GM19240 (cell line): ENCODE data around the gene CMTM5.

ENCODE experiments used
- DNase-seq: peaks from one replicate; pipeline ENCODE4 v3.0.0; 2011; ENCODE audit warnings: low spot score; ENCODE audit not compliant: insufficient read length

CMTM5 gene

DNA sequence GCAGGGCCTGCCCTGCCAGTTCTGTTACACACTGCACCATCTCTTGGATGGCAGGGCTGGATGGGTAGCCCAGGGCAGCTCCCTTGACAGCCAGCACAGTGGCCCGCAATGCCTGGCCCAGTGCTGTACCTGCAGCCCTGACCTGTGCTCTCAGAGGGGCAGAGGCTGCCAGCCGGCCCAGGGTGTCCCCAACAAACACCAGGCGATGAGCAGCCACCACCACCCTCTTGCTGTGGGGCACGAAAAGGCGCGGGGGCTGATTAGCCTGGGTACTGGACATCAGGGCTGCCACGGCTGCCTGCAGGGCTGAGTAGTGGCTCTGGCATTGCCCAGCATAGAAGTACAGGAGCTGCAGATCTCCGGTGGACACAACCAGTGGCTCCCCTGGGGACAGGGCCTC is 19.6 kb upstream of the CMTM5 start:
- DNase-seq = no peak

DNA sequence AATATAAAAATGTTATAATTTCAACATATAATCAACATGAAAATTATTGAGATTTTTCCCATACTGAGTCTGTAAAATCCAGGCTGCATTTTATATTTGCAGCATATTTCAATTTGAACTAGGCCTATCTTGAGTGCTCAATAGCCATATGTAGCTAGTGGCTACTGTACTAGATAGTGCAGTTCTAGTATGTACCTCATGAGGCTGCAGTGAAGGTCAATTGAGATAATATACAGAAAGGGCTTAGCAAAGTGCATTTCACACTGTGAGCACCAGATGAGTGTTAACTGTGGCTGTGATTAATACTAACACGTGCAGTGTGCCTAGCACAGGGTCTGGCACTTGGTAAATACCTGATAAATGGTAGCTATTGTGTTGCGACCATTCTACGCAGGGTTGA is 18.8 kb upstream of the CMTM5 start:
- DNase-seq = no peak

DNA sequence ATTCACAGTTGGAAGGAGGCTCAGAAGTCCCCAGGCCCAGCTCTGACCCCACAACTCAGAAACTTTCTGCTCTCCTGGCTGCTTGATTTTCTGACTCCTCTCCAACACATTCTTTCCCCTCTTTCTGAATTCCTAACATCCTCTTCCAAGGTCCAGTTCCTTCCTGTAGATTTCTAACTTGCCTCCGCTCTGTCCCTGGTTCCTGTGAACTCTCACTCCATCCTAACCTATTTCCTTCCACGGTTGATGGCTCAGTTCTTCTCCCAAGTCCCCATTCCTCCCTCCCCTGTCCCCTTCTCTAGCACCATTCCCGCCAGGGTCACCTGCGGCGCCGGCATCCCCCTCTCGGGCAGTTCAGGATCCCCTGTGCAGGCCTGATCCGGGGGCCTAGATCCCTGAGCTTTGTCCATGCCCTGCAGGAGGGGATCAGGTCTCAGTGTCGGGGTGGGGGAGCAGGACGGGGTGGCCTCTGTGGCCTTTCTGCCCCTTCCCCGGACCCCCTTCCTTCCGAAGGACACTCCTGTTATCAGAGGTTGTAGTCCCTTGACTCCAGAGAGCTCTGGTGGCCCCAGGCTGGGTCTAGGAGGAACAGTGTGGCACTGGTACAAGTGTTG is 18.2 kb upstream of the CMTM5 start:
- DNase-seq = no peak

DNA sequence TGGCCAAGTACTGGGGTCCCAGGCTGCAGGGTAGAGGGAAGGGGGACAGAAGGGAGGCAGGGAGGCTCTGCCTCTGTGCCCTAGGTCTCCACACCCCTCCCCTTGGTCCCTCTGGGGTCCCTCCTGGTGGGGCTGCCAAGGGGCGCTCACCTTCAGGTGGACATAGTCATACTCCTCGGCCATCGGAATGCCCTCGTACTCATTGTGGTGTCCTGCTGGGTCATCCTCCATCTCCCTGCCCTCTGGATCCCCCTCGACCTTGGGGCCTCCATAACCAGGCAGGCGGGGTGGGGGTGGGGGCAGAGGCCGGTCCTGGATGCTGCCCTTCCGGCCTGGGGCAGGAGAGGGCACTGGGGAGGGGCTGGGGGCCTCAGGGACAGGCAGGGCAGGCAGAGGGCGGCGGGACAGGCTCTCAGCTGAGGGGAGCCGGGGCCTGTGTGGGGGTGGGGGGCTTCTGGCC is 17.6 kb upstream of the CMTM5 start:
- DNase-seq = no peak

DNA sequence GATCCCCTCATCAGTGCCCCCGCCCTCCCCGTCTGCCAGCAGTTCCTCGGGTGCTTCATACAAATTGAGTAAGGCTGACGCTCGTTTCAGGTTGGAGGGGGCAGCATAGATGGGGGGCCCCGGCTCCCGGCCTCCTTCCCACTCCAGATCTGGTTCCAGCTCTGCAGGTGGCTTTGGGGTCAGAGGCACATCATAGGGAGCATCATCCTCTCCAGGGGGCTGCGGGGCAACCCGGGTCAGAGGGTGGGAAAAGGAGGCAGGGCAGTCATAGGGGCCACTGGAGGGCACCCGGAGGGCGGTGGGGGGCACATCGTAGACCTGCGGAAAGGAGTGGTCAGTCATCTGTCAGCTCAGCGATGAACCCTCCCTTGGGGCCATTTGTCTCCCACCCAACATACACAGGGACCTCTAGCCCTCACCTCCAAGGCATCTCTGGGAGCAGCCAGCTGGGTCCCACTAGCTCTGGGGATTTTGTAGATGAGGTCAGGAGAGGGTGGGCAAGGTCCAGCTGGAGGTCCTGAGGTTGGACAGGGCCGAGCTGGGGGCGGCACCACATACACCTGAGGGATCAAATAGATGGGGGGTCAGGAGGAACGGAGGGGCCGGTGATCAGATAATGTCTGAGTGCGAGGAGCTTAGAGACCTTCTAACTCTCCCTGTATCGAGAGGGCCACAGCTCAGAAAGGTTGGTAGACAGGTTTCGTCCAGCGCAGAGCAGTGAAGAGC is 17.0 kb upstream of the CMTM5 start:
- no peak for DNase-seq

DNA sequence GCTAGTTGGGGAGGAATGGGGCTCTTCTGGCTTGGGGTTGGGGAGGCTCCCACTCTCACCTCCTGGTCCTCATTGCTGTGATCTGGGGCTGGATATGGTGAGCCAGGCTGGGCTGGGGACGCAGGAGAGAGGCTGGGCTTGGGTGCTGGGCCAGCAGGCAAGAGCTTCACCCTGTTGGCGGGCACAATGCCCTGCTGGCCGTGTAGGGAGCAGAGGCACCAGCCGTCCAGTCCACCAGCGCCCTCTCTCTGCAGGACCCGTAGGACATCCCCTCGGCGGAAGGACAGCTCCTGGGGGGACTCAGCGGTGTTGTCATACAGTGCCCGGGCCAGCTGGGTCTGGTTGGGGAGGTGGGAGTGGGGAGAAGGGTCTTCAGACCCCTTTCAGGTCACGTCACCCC is 16.4 kb upstream of the CMTM5 start:
- no peak for DNase-seq

DNA sequence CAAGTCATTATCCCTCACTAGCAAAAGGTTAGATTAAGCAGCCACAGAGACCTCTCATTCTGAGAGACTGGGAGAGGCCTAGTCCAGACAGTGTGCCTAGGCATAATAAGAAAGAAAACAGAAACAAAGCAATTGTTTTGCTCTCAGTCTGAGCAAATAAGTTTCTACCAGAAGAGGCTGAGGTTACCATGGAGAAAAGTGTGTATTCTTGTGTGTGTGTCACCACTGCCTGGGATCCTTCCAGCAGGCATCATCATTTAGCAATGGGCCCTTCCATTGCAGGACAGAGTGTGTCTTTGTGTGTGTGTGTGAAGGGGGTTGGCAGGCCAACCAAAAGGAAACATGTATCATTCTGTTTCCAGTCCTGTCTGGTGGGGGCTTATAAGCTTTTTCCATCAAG is 15.5 kb upstream of the CMTM5 start:
- peak; percentile 38 for DNase-seq

DNA sequence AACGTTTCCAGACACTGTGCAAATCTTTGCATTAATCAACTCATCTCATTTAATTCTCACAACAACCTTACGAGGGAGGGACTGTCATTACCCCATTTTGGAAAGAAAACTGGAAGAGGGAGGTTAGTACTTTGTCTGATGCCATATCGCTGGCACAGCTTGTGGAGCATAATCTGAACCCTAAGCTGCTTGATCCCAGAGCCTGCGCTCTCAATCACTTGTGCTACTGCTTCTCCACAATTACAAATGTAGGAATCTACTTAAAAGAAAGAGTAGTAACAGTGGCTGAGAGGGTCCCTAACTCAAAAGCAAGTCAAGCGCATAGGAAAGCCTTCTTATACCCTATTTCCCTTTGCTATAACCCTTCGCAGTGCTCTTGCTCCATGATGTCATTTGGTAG is 15.1 kb upstream of the CMTM5 start:
- no peak for DNase-seq

DNA sequence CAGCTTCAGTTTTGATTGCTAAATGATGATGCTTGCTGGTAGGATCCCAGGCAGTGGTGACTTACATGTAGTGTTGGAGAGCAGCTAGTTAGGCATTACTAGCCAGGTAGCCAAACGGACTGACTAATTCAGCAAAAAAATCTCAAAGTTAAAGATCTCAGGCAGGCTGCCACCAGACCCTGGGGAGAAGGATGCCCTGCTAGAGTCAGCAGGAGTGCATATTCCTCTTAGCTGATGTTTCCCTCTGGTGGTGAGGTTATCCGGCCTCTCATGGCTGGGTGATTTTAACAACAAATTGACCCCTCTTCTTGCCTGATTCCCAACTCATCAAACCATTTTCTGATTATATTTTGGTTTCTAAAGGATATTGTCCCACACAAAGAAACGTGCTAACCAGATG is 14.6 kb upstream of the CMTM5 start:
- no peak for DNase-seq

DNA sequence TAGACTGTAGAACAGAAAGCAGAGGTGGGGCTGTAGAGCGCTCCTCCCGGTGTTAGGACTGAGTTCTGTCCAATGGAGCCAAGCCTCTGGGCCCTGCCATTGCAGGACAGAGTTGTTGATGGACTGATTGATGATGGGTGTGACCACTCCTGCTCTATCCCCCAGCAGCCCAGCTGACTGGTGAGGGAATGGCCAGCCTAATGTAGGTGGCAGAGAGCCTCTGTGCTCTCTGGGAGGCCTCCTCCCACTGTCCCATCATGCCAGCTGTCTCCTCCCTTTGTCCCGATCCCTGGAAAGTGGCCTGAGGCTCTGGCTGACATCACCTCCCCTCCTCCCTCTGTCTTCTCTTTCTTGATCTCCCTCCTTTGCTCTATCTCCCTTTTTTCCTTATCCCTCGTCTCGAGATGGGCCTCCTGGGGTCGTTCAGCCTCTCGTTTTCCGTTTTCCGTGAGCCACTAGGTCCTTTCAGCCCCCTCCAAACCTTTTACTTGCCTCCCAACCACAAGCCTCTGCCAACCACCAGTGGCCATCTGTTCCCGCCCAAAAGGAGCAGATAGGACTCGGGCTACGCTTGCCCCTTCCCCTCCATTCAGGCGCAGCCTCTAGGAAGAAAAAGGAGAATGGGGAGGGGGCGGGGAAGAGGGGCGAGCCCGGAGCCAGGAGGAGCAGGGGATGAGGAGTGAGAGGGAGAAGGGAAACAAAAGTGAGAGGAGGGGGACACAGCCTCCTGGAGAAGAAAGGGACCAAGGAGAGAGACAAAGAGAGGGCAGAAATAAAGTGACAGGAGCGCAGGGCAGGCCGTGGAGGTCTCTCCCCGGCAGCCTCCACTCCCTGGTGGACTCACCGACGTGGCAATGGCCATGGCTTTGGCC is 12.4 kb upstream of the CMTM5 start:
- no peak for DNase-seq

DNA sequence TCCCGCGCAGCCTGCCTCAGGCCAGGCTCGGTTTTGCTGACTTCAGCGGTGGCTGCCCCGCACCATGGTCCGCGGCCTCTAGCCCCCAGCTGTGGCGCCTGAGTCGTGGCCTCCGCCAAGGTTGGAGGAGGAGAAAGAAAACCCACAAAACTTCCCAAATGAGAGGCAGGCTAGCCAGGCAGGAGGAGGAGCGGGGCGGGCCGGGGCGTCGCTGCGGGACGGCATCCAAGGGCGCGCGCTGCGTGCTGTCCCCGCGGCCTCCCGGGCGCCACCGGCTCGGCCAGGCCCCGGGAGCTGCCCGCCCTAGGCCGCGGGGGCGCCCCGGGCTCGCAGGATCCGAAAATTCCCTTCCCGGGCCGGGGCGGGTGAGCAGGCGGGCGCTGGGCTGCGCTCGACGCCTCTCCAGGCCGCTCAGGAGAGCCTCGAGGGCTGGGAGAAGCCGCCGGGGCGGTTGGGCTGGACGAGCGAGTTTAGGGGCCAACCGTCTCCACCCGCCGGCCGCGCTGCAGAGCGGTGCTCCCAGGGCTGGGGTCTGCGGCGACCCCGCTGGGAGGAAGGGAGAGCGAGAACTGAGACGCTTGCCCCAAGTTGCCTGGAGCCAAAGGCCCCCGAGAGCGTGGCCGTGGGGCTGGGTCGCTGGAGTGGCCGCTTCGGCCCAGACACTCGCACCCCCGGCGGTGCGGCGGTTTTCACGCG is 11.7 kb upstream of the CMTM5 start, which contains the start of gene EFS:
TSS of gene EFS (minus strand) at position 137 of the 696 bp plus-strand sequence. CDS start 147 bp downstream, outside the sequence.
- DNase-seq = no peak

DNA sequence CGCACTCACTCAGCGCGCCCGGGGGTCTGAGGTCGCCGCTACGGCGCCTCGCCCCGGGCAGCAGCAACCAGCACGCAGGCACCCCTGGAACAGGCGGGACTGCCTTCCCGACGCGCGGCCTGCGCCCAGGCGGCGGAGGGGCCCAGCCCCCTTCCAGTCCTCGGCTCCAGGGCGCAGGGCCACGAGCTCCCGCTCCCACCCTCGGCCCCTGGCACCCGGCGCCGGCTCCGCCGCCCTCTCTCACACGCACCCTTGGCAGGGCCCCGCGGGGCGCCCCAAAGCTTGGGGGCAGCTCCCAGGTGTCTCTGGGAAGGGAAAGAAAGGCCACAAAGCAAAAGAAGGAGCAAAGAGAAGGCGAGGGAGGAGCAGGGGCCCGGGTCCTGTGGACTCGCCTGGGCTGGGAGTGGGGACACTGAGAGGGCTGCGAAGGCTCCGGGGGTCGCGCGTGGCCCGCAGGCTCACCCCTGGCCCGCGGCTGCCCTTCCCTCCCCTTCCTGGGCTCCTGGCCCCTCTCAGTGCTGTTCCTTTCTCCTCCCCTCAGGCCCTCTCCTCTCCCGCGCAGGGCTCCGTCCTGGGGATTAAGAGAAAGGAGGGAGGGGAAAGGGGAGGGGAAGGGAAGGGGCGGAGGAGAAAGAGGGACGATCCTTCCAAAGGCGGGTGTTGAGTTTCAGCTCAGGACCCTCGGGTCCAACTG is 11.0 kb upstream of the CMTM5 start:
- no peak for DNase-seq

DNA sequence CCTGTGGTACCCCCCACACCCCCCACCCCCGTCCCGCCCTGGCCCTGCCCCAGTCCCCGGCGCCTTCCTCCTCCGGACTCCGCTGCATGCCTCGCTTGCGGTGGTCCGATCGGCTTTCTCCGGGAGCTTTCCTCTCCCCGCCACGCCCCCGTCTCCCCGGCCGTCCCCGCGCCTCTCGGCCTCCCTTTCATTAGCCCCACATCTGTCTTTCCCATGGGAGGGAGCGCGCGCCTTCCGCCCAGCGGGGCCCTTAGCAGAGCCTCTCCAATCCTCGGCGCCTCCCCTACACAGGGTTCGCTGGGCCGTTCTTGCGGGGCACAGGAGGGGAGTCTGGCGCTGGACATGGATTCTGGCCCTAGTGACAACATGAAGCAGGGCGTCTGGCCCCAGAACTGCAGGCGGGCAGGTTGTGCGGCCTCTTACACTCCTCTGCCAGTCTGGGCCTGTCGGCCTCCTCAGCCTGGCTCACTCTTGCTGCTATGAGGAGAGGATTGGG is 10.4 kb upstream of the CMTM5 start:
- DNase-seq = no peak

DNA sequence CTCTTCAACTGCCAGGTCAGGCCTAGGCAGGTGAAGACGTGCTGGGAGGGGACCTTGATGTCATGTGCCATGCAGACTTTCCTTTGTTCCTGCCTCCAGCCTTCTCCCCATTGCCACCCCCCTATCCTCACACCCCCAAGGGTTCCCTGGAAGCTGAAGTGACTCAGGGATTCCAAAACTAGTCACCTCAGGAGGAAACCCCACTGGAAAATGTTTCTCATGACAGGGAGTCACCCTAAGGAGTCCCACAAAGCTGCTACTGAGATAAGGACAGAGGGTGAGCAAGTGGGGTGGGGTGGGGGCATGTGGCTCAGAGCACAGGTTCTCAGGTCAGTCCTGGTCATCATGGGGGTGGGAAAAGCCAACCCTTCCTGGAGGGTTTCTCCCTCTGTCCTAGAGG is 6.6 kb upstream of the CMTM5 start:
- no peak for DNase-seq

DNA sequence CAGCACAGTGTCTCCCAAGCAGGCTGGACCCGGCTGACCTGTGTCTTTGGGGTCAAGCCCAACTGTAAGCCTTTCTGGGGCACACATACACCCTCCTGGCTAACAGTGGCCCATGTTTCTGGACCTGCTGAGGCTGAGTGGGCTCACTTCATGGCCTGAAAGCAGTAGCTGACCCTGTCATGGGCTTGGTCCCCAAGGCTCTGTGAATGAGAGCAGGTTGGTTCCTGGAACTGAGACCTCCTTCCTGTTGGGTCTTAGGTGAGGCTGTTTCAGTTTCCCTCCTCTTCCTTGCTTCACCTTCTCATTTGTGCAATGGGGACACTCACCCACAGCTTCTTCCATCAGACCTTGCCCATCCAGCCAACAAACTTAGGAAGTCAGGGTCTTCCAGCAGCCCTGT is 5.0 kb upstream of the CMTM5 start:
- DNase-seq = no peak

DNA sequence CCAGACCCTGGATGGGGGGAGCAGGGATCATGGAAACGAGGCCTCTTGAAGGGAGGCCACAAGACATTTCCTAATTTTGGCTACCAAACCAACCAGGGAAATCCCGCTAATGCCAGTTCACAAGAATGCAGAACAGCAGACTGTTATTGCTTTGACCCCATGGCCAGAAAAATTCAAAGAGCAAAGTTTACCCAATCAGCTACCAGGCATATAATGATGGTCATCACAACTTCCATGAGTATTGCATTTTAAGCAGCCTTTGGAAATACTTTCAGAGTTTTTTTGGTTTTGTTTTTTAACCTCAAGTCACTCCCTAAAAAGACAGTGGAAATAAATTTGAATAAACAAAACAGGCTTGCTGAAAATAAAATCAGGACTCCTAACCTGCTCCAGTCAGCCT is 4.3 kb upstream of the CMTM5 start, which contains the start of gene IL25:
TSS of gene IL25 (plus strand) at position 301 of the 400 bp plus-strand sequence.
- no peak for DNase-seq

DNA sequence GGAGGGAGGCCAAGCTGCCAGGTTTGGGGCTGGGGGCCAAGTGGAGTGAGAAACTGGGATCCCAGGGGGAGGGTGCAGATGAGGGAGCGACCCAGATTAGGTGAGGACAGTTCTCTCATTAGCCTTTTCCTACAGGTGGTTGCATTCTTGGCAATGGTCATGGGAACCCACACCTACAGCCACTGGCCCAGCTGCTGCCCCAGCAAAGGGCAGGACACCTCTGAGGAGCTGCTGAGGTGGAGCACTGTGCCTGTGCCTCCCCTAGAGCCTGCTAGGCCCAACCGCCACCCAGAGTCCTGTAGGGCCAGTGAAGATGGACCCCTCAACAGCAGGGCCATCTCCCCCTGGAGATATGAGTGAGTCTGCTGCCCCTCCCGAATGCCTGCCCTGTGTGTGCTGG is 3.8 kb upstream of the CMTM5 start:
- no peak for DNase-seq

DNA sequence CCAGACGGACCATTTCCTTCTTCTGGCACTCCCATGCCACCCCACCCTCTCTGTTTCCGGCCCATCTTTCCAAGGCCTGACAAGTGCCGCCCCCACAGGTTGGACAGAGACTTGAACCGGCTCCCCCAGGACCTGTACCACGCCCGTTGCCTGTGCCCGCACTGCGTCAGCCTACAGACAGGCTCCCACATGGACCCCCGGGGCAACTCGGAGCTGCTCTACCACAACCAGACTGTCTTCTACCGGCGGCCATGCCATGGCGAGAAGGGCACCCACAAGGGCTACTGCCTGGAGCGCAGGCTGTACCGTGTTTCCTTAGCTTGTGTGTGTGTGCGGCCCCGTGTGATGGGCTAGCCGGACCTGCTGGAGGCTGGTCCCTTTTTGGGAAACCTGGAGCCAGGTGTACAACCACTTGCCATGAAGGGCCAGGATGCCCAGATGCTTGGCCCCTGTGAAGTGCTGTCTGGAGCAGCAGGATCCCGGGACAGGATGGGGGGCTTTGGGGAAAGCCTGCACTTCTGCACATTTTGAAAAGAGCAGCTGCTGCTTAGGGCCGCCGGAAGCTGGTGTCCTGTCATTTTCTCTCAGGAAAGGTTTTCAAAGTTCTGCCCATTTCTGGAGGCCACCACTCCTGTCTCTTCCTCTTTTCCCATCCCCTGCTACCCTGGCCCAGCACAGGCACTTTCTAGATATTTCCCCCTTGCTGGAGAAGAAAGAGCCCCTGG is 1.2 kb upstream of the CMTM5 start:
- no peak for DNase-seq

DNA sequence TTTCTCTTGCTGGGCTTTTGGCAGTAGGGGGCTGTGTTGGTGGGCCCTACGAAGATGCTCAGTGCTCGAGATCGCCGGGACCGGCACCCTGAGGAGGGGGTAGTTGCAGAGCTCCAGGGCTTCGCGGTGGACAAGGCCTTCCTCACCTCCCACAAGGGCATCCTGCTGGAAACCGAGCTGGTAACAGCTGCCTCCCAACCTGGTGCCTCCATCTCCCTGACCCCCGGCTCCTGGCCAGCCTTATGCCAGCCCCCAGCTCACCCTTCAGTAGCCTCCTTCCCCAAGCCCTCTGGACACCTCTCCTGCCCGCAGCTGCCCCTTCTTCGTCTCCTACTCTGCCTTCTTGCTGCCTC is 328 bp downstream of the CMTM5 start:
- DNase-seq = no peak
